CD4-positive, alpha-beta T cell (primary cell): ENCODE data around the gene FREM1. TPM values are rescaled to one million over a fixed set of nuclear protein-coding genes. Genes with fewer than 3 reads are reported as not detected.

Source experiments
- ATAC-seq: fragments of 200-7000 bp; cut with Tn5 transposase; one replicate; pipeline ENCODE4 v1.10.0; 2022; ENCODE audit warnings: mild to moderate bottlenecking; ENCODE audit not compliant: poor library complexity
- CTCF ChIA-PET: fragments of 350-600 bp; sonication (Branson Sonifier 250); formaldehyde crosslinking; loops from one replicate; lab custom pipeline; 2021; ENCODE audit warnings: antibody characterized with exemption, inconsistent platforms; lab: Charles Lee
- POLR2A ChIA-PET: fragments of 350-600 bp; sonication (Branson Sonifier 250); formaldehyde crosslinking; loops from one replicate; lab custom pipeline; 2021; ENCODE audit warnings: antibody characterized with exemption, inconsistent platforms; lab: Charles Lee
- DNase-seq, 14 experiments: peaks; one replicate each; pipeline ENCODE4 v3.0.0-alpha.2; 2013 to 2020; ENCODE audit warnings: mixed read lengths in 2 of 14
- H3K27ac ChIP-seq, 2 donors: one replicate each; pipeline versions ENCODE4 v1.5.1 to v1.7.0; 2013; ENCODE audit warnings: low read length in 2 of 2, low read depth in 1 of 2, mild to moderate bottlenecking in 1 of 2
- H3K27me3 ChIP-seq, 2 experiments: 1 replicate in 1 of 2; 2 replicates in 1 of 2; pipeline versions ENCODE4 v1.6.1 to v1.7.0; 2013; ENCODE audit warnings: low read length in 2 of 2, control low read depth in 1 of 2, mild to moderate bottlenecking in 1 of 2, moderate library complexity in 1 of 2; ENCODE audit not compliant: insufficient read depth in 2 of 2, control insufficient read depth in 1 of 2
- H3K36me3 ChIP-seq: one replicate; pipeline ENCODE4 v1.6.1; 2013; ENCODE audit warnings: low read length, control low read depth; ENCODE audit not compliant: insufficient read depth
- H3K4me1 ChIP-seq: one replicate; pipeline ENCODE4 v1.6.1; 2013; ENCODE audit warnings: low read length, control low read depth; ENCODE audit not compliant: insufficient read depth
- H3K4me3 ChIP-seq: one replicate; pipeline ENCODE4 v1.5.1; 2013; ENCODE audit warnings: mild to moderate bottlenecking, low read length, moderate library complexity
- H3K9me3 ChIP-seq, 2 experiments: 1 replicate in 1 of 2; 2 replicates in 1 of 2; pipeline versions ENCODE4 v1.6.1 to v1.7.0; 2013; ENCODE audit warnings: low read length in 2 of 2, mild to moderate bottlenecking in 2 of 2, control low read depth in 1 of 2, moderate library complexity in 1 of 2; ENCODE audit not compliant: control insufficient read depth in 1 of 2, insufficient read depth in 1 of 2
- H3K27ac Mint-ChIP-seq: one replicate; pipeline ENCODE4 v1.8.0; 2020; ENCODE audit warnings: mixed read lengths
- H3K27me3 Mint-ChIP-seq: one replicate; pipeline ENCODE4 v1.8.0; 2021; ENCODE audit warnings: mixed read lengths
- H3K36me3 Mint-ChIP-seq: one replicate; pipeline ENCODE4 v1.8.0; 2021; ENCODE audit warnings: low read depth, mixed read lengths
- H3K4me1 Mint-ChIP-seq: one replicate; pipeline ENCODE4 v1.8.0; 2021; ENCODE audit warnings: low read depth, mixed read lengths
- H3K4me3 Mint-ChIP-seq: one replicate; pipeline ENCODE4 v1.8.0; 2020; ENCODE audit warnings: mild to moderate bottlenecking, mixed read lengths
- H3K9me3 Mint-ChIP-seq: one replicate; pipeline ENCODE4 v1.8.0; 2020; ENCODE audit warnings: mixed read lengths
- intact Hi-C, 2 experiments: fragments of 100-400 bp; cut with DNase I in 1 of 2; cut with micrococcal nuclease in 1 of 2; formaldehyde crosslinking; loops; one replicate each; pipeline versions ENCODE4 v1.15.1 to v1.9.0; 2023 to 2025; cut with DNase I, micrococcal nuclease
- total RNA-seq, 174 experiments: library from RNA in 2 of 174; stranded (reverse) in 2 of 174; gene quantifications; one replicate each; pipeline ENCODE4 v1.2.3 and lab custom pipeline; 2021 to 2026
- TF ChIP-seq, protein P1 (sequence below): fragments of 200-600 bp; IDR thresholded peaks from one replicate; pipeline ENCODE4 v1.8.0; 2022; ENCODE audit warnings: antibody characterized with exemption, mild to moderate bottlenecking

The FREM1 gene
- total RNA-seq, 2 experiments from 2014 or later: 0.27 TPM; not detected in 1

DNA sequence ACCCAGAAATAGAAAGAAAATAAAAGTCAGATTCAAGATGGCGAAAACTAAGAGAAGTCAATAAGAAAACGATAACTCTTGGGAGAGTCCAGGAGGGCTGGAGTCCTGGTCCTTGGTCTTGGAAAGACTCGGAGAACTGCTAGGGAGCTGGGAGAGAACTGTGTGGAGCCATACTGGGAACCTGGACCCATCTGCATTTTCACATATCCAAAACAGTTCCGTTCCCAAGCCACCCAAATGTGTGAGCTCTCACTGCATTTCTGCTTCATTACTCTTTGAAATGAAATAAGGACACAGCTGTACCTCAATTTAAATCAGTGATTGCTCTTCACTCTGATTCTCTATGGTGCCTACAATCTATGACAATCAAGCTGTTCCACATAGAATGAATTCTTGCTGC is 119.6 kb downstream of the FREM1 start:
- Histone ChIP-seq H3K27me3 (no peaks in the 10 kb centered on the region), H3K4me3 (no peak overlapping the region), H3K36me3 (no peaks in the 10 kb centered on the region), H3K27ac (no peak overlapping the region), H3K9me3 (no peaks in the 10 kb centered on the region), H3K4me1 (no peaks in the 10 kb centered on the region)
- H3K4me1 Mint-ChIP-seq: no peaks in the 10 kb centered on the region
- DNase-seq (no peak), ATAC-seq (no peak)
- ChIA-PET POLR2A (no interaction called here), CTCF (no interaction called here)
- H3K27me3 Mint-ChIP-seq: peaks cover 34% of the 10 kb centered on the region
- no peaks in the 10 kb centered on the region for H3K36me3 Mint-ChIP-seq
- intact Hi-C loops: no loop called here
- H3K9me3 Mint-ChIP-seq: no peaks in the 10 kb centered on the region
- no peak overlapping the region for H3K4me3 Mint-ChIP-seq
- H3K27ac Mint-ChIP-seq: no peak overlapping the region
- TF ChIP-seq, protein P1, sequence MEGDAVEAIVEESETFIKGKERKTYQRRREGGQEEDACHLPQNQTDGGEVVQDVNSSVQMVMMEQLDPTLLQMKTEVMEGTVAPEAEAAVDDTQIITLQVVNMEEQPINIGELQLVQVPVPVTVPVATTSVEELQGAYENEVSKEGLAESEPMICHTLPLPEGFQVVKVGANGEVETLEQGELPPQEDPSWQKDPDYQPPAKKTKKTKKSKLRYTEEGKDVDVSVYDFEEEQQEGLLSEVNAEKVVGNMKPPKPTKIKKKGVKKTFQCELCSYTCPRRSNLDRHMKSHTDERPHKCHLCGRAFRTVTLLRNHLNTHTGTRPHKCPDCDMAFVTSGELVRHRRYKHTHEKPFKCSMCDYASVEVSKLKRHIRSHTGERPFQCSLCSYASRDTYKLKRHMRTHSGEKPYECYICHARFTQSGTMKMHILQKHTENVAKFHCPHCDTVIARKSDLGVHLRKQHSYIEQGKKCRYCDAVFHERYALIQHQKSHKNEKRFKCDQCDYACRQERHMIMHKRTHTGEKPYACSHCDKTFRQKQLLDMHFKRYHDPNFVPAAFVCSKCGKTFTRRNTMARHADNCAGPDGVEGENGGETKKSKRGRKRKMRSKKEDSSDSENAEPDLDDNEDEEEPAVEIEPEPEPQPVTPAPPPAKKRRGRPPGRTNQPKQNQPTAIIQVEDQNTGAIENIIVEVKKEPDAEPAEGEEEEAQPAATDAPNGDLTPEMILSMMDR: no peak

DNA sequence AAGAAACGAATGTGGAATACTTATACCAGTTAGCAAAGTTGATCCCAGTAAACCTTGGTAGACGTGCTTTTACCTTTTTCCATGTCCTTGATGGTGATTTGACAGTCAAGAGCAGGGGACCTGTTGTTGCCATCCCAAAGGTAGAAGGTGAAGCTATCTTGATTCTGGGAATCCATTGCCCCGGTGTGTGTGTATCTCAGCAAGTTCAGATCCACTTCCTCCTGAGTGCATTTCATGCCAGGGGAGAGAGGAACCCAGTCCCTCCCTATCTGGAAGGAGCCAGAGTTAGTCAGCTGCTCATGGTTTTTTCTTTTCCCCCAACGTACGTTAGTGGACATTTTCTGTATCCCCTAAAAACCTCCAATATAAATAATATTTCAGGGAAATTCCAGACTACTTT is 121.4 kb downstream of the FREM1 start:
- Mint-ChIP-seq H3K27ac (no peak overlapping the region), H3K9me3 (no peaks in the 10 kb centered on the region), H3K36me3 (no peaks in the 10 kb centered on the region), H3K27me3 (peaks cover 32% of the 10 kb centered on the region), H3K4me3 (no peak overlapping the region), H3K4me1 (no peaks in the 10 kb centered on the region)
- H3K27ac ChIP-seq: no peak overlapping the region
- TF ChIP-seq, protein P1: no peak
- H3K4me3 ChIP-seq: no peak overlapping the region
- DNase-seq (no peak), ATAC-seq (no peak)
- no peaks in the 10 kb centered on the region for H3K27me3 ChIP-seq
- no peaks in the 10 kb centered on the region for H3K36me3 ChIP-seq
- intact Hi-C loops: no loop called here
- CTCF ChIA-PET: no interaction called here
- no peaks in the 10 kb centered on the region for H3K4me1 ChIP-seq
- POLR2A ChIA-PET: no interaction called here
- H3K9me3 ChIP-seq: no peaks in the 10 kb centered on the region

DNA sequence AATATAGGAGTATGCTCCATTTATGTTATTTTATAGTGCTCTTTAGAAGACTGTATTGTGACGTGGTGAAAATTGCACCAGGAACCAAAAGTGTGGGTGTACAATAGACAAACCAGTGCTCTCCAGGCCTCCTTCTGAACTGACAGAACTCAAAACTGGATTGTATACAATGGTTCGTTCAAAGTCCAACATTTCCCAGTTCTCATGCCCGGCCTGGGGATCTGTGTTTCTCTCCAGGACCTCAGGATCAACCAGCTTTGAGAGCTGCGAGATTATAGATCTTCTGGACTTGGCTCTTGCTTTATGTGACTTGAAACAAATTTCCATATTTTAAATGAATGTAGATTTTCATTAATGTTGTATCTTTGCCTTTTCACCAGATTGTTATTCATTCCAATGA is 126.9 kb downstream of the FREM1 start:
- Histone ChIP-seq H3K27me3 (no peaks in the 10 kb centered on the region), H3K4me3 (no peak overlapping the region), H3K36me3 (no peaks in the 10 kb centered on the region), H3K9me3 (no peaks in the 10 kb centered on the region), H3K27ac (no peak overlapping the region), H3K4me1 (no peaks in the 10 kb centered on the region)
- CTCF ChIA-PET: no interaction called here
- intact Hi-C loops: no loop called here
- no peak for ATAC-seq
- Mint-ChIP-seq H3K9me3 (no peaks in the 10 kb centered on the region), H3K4me3 (no peak overlapping the region), H3K27ac (no peak overlapping the region), H3K4me1 (no peaks in the 10 kb centered on the region), H3K27me3 (peaks cover 17% of the 10 kb centered on the region), H3K36me3 (no peaks in the 10 kb centered on the region)
- POLR2A ChIA-PET: no interaction called here
- no peak for DNase-seq
- TF ChIP-seq, protein P1: no peak
